Brain microvascular endothelial cell (primary cell): ENCODE results near the gene FDXACB1.

Experiments
- DNase-seq: peaks from one replicate; pipeline ENCODE4 v3.0.0-alpha.2; 2020
- H3K27ac ChIP-seq: fragments of 250-450 bp; sonication (Bioruptor Pico); 2 replicates; pipeline ENCODE4 v1.5.1; 2020; ENCODE audit warnings: mild to moderate bottlenecking, moderate library complexity
- H3K27me3 ChIP-seq: fragments of 250-450 bp; sonication (Bioruptor Pico); replicated peaks from 2 replicates; pipeline ENCODE4 v1.5.1; 2020; ENCODE audit warnings: mild to moderate bottlenecking
- H3K36me3 ChIP-seq: fragments of 250-450 bp; sonication (Bioruptor Pico); replicated peaks from 2 replicates; pipeline ENCODE4 v1.5.1; 2020; ENCODE audit warnings: mild to moderate bottlenecking
- H3K4me3 ChIP-seq: 2 replicates; pipeline ENCODE4 v1.5.1; 2011; ENCODE audit warnings: low read depth, mild to moderate bottlenecking, control low read depth, low read length, moderate library complexity
- in situ Hi-C: cut with HindIII; loops from 2 replicates; pipeline ENCODE4 v1.10.0; 2017; ENCODE audit warnings: low sequenced_read_pairs, low pct_ligation_motif_present
- TF ChIP-seq, protein P1 (sequence below): IDR thresholded peaks from 2 replicates; pipeline ENCODE4 v1.5.1; 2011; ENCODE audit warnings: low read depth, mild to moderate bottlenecking, moderate library complexity, low read length, control low read depth, inconsistent platforms; ENCODE audit errors: missing control alignments

Gene FDXACB1

DNA sequence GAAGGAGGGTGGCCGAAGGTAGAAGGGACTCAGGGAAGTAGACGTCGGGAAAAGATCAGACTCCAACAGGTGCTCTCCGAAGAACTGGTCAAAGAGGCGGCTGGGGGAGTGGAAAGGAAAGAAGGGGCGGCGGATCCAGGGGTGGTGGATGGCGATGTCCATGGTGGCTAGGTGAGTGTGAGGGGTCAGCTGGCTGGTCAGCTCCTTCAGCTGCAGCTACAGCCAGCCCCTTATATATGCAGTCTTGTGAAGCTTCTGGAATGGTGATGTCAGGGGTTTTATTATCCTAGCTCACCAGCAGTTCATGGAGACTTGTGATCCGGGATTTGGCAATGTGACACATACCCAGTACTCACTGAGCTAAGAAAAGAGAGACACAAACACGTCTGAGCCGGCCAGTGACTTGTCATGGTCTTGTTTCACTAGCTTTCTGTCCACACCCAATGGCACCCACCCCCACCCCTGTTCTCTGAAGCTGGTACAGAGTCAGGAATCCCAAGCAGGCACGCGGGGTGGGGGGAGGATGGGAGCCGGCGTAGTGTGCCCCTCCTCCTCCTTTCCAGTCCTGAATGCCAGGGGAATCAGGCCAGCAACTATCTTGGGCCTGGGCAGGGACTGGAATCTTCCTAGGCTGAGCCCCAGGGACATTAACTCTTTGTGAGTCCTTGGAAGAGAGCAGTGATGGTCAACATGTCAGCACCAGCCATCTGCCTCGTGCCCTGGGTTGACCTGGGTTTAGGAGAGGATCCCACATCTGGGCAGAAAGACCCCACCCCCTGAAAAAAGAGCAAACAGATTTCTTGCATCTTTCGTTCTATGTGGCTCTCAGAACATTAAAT, 32.8 kb upstream of the FDXACB1 start, which contains the start of gene CRYAB:
CRYAB (minus strand) TSS at position 208 of the 839 bp plus-strand sequence; CDS start at position 162, 46 bp downstream.
- in situ Hi-C loops = no loop called here
- Histone ChIP-seq H3K4me3 (peak within 1 kb of the TSS; percentile 24), H3K27me3 (peaks cover 3% of the 10 kb centered on the region), H3K36me3 (no peaks in the 10 kb centered on the region), H3K27ac (no peak within 1 kb of the TSS)
- peak; percentile 71 for DNase-seq
- TF ChIP-seq, protein P1, sequence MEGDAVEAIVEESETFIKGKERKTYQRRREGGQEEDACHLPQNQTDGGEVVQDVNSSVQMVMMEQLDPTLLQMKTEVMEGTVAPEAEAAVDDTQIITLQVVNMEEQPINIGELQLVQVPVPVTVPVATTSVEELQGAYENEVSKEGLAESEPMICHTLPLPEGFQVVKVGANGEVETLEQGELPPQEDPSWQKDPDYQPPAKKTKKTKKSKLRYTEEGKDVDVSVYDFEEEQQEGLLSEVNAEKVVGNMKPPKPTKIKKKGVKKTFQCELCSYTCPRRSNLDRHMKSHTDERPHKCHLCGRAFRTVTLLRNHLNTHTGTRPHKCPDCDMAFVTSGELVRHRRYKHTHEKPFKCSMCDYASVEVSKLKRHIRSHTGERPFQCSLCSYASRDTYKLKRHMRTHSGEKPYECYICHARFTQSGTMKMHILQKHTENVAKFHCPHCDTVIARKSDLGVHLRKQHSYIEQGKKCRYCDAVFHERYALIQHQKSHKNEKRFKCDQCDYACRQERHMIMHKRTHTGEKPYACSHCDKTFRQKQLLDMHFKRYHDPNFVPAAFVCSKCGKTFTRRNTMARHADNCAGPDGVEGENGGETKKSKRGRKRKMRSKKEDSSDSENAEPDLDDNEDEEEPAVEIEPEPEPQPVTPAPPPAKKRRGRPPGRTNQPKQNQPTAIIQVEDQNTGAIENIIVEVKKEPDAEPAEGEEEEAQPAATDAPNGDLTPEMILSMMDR = no peak

GRCh38 chr11:111910676-111911562, 32.0 kb upstream of the FDXACB1 start:
- TF ChIP-seq, protein P1 = no peak
- DNase-seq = no peak
- Histone ChIP-seq H3K4me3 (no peak overlapping the region), H3K27me3 (peaks cover 3% of the 10 kb centered on the region), H3K27ac (no peak overlapping the region), H3K36me3 (no peaks in the 10 kb centered on the region)
- in situ Hi-C loops = no loop called here

DNA sequence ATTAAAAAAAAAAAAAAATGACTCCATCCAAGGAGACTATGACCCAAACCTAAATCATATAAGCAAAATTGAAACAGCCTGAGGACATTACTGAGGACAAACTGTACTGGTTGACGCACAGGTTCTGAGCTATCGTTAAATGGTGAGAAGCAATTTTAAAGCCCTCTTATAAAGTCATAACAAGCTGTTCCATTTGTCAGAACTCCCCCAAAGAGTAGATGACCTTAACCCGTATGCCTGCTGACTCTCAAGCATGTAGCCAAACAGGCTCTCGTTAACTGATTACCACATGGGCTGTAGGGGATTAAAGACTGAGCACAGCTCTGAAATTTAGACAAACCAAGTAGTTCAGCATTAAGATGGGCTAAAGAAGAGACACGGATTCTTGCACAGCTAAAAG, 30.4 kb upstream of the FDXACB1 start:
- H3K27me3 ChIP-seq = peaks cover 3% of the 10 kb centered on the region
- in situ Hi-C loops = no loop called here
- TF ChIP-seq, protein P1 = no peak
- H3K4me3 ChIP-seq = no peak overlapping the region
- no peak for DNase-seq
- no peaks in the 10 kb centered on the region for H3K36me3 ChIP-seq
- H3K27ac ChIP-seq = no peak overlapping the region

GRCh38 chr11:111908639-111909305, 29.8 kb upstream of the FDXACB1 start:
- Histone ChIP-seq H3K36me3 (no peaks in the 10 kb centered on the region), H3K4me3 (no peak overlapping the region), H3K27me3 (peaks cover 3% of the 10 kb centered on the region), H3K27ac (no peak overlapping the region)
- TF ChIP-seq, protein P1 = no peak
- in situ Hi-C loops = no loop called here
- no peak for DNase-seq

GRCh38 chr11:111906680-111907079, 27.7 kb upstream of the FDXACB1 start:
- in situ Hi-C loops = no loop called here
- no peak for DNase-seq
- TF ChIP-seq, protein P1 = no peak

More at GRCh38 chr11:111906680-111907079, 27.7 kb upstream of the FDXACB1 start:
- Histone ChIP-seq H3K27ac (no peak overlapping the region), H3K36me3 (no peaks in the 10 kb centered on the region), H3K4me3 (no peak overlapping the region), H3K27me3 (peaks cover 3% of the 10 kb centered on the region)
